ENCODE results near the gene MYO9B. TPM values are rescaled to one million over a fixed set of nuclear protein-coding genes. Genes with fewer than 3 reads are reported as not detected.

Gene MYO9B
- total and polyA plus RNA-seq, 7 donors, result 24.6 to 95.0 (median 48.2) TPM

- Histone ChIP-seq H3K4me1 (no peaks in the 10 kb centered on the region), H3K27me3 (no peaks in the 10 kb centered on the region), H3K27ac (no peak overlapping the region), H3K4me3 (no peak overlapping the region), H3K9me3 (peaks cover 0 to 3% (median 0%) of the 10 kb centered on the region in 4 donors), H3K36me3 (peaks cover 33 to 97% (median 55%) of the 10 kb centered on the region in 4 donors)
- WGBS, 2 donors, result 89 to 97% methylated on average over 6 of the region's 6 CpGs
- intact Hi-C loops (cut with DNase I), result no loop called here
- DNase-seq, result no peak
- no peak for TF ChIP-seq CTCF (IDR thresholded peaks at IDR 0.05)
- TF ChIP-seq EP300 (IDR thresholded peaks at IDR 0.05), result no peak
- TF ChIP-seq POLR2AphosphoS5 (IDR thresholded peaks at IDR 0.05), result no peak
- no peak for TF ChIP-seq POLR2A (IDR thresholded peaks at IDR 0.05)
Observed at GRCh38 chr19:17162580-17162979, 87.0 kb downstream of the MYO9B start.

DNA sequence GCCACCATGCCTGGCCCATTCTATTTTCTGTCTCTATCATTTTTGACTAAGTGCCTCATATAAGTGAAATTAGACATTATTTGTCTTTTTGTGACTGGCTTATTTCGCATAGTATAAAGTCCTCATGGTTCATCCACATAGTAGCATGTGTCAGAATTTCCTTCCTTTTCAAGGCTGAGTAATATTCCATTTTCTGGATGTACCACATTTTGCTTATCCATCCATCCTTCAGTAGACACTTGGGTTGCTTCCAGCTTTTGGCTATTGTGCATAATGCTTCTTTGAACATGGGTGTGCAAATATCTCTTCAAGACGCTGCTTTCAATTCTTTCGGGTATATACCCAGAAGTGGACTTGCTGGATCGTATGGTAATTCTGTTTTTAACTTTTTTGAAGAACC, 88.1 kb downstream of the MYO9B start:
- TF ChIP-seq POLR2A (IDR thresholded peaks at IDR 0.05) (no peak), CTCF (IDR thresholded peaks at IDR 0.05) (no peak), EP300 (IDR thresholded peaks at IDR 0.05) (no peak), POLR2AphosphoS5 (IDR thresholded peaks at IDR 0.05) (no peak)
- no peaks in the 10 kb centered on the region for H3K27me3 ChIP-seq
- H3K36me3 ChIP-seq, result peaks cover 35 to 97% (median 58%) of the 10 kb centered on the region in 4 donors
- H3K27ac ChIP-seq, result no peak overlapping the region
- H3K4me1 ChIP-seq, result no peaks in the 10 kb centered on the region
- no peak for DNase-seq
- intact Hi-C loops (cut with DNase I), result no loop called here
- no peak overlapping the region for H3K4me3 ChIP-seq
- H3K9me3 ChIP-seq, result peaks cover 0 to 3% (median 0%) of the 10 kb centered on the region in 4 donors
- WGBS, 2 donors, result 96 to 97% methylated on average over 4 of the region's 4 CpGs

GRCh38 chr19:17164639-17165038, 89.1 kb downstream of the MYO9B start:
- peaks cover 0 to 3% (median 0%) of the 10 kb centered on the region in 4 donors for H3K9me3 ChIP-seq
- WGBS, 2 donors, result 79 to 94% methylated on average over 7 of the region's 7 CpGs
- H3K4me1 ChIP-seq, result no peaks in the 10 kb centered on the region
- H3K27ac ChIP-seq, result no peak overlapping the region
- no peak overlapping the region for H3K4me3 ChIP-seq
- H3K27me3 ChIP-seq, result no peaks in the 10 kb centered on the region
- H3K36me3 ChIP-seq, result peaks cover 38 to 99% (median 58%) of the 10 kb centered on the region in 4 donors
- intact Hi-C loops (cut with DNase I), result no loop called here
- TF ChIP-seq POLR2AphosphoS5 (IDR thresholded peaks at IDR 0.05) (no peak), CTCF (IDR thresholded peaks at IDR 0.05) (no peak), EP300 (IDR thresholded peaks at IDR 0.05) (no peak), POLR2A (IDR thresholded peaks at IDR 0.05) (no peak)
- DNase-seq, result no peak

DNA sequence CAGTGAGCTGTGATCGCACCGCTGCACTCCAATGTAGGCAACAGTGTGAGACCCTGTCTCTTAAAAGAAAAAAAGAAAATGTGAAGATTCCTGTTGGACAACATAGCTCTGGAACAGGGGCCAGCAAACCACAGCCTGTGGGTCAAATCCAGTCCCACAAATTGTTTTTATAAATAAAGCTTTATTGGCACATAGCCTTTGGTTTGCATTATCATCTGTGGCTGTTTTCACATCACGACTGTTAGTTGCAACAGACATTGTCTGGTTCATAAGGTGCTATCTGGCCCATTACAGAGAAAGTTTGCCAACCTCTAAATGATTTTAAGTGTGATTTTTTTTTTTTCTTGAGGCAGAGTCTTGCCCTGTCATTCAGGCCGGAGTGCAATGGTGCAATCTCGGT, 90.1 kb downstream of the MYO9B start:
- Histone ChIP-seq H3K27ac (no peak overlapping the region), H3K4me3 (no peak overlapping the region), H3K36me3 (peaks cover 38 to 99% (median 63%) of the 10 kb centered on the region in 4 donors), H3K27me3 (no peaks in the 10 kb centered on the region), H3K9me3 (peaks cover 0 to 3% (median 0%) of the 10 kb centered on the region in 4 donors), H3K4me1 (no peaks in the 10 kb centered on the region)
- TF ChIP-seq POLR2A (IDR thresholded peaks at IDR 0.05), result no peak
- no peak for TF ChIP-seq POLR2AphosphoS5 (IDR thresholded peaks at IDR 0.05)
- TF ChIP-seq CTCF (IDR thresholded peaks at IDR 0.05), result no peak
- no peak for TF ChIP-seq EP300 (IDR thresholded peaks at IDR 0.05)
- DNase-seq, result no peak
- WGBS, 2 donors, result 98 to 99% methylated on average over 5 of the region's 5 CpGs
- intact Hi-C loops (cut with DNase I), result no loop called here

All from sigmoid colon (tissue), 7 donors.